GM12865 (cell line): Measurements from ENCODE around the gene TENT4B.

Experiments
- DNase-seq: peaks from one replicate; pipeline ENCODE4 v3.0.0; 2010; ENCODE audit warnings: low read depth
- H3K4me3 ChIP-seq: 2 replicates; pipeline ENCODE4 v1.5.1; 2011; ENCODE audit warnings: mild to moderate bottlenecking, low read depth, low read length, control low read depth
- TF ChIP-seq, protein P1 (sequence below): IDR thresholded peaks from 2 replicates; pipeline ENCODE4 v1.5.1; 2011; ENCODE audit warnings: low read length, control low read depth, low read depth, inconsistent platforms; ENCODE audit not compliant: insufficient read depth; ENCODE audit errors: missing control alignments

TENT4B gene

DNA sequence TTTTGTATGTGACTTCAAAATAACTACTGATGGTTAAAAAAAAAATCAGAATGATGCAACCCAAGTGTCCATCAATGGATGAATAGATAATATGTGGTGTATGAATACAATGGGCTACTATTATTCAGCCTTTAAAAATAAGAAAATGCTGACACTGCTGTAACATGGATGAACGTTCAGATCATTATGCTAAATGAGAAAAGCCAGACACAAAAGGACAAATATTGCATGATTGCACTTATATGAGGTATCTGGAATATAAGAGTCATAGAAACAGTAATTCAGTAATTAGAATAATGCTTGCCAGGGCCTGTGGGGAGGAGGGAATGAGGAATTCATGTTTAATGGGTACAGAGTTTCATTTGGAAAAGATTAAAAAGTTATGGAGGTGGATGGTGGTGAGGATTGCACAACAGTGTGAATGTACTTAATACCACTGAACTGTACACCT, 25.4 kb downstream of the TENT4B start:
- no peak for DNase-seq
- no peak overlapping the region for H3K4me3 ChIP-seq

DNA sequence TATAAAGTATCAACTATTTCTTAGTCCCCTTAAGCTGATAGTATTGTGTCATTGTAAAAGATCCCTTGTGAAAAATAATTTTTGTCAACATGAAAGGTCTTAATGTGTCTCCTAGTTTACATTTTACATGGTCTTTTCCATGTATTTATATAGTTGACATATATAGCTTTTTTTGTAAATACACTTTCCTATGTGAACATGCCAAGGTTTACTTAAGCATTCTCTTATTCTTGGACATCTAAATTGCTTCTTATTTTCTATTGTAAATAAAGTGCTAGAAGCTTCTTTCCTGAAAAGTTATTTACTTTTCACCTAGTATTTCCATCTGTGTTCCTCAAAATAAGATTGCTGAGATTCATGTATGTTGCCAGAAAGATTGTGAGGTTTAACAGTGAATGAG, 29.3 kb downstream of the TENT4B start:
- no peak overlapping the region for H3K4me3 ChIP-seq
- TF ChIP-seq, protein P1, sequence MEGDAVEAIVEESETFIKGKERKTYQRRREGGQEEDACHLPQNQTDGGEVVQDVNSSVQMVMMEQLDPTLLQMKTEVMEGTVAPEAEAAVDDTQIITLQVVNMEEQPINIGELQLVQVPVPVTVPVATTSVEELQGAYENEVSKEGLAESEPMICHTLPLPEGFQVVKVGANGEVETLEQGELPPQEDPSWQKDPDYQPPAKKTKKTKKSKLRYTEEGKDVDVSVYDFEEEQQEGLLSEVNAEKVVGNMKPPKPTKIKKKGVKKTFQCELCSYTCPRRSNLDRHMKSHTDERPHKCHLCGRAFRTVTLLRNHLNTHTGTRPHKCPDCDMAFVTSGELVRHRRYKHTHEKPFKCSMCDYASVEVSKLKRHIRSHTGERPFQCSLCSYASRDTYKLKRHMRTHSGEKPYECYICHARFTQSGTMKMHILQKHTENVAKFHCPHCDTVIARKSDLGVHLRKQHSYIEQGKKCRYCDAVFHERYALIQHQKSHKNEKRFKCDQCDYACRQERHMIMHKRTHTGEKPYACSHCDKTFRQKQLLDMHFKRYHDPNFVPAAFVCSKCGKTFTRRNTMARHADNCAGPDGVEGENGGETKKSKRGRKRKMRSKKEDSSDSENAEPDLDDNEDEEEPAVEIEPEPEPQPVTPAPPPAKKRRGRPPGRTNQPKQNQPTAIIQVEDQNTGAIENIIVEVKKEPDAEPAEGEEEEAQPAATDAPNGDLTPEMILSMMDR, result no peak
- DNase-seq, result no peak

More for the DNA sequence above, 25.4 kb downstream of the TENT4B start:
- TF ChIP-seq, protein P1, result no peak

DNA sequence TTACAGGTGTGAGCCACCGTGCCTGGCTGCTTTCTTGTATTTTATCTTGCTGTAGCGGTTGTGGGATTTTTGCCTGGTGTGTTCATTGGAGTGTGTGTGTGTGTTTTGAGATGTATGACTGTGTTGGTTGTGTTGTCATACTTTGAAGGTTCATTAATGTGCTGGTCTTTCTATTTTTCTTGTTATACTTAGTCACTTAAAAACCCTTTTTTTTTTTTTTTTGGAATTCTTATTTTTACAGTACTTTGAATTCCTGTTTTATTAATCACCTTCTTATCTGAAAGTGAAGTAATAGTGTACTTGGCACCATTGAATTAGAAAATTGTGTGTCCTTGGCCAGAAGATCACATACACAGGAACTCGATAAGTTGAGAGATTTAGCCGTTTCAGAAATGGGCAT, 30.2 kb downstream of the TENT4B start:
- TF ChIP-seq, protein P1, result no peak
- DNase-seq, result no peak
- H3K4me3 ChIP-seq, result no peak overlapping the region

DNA sequence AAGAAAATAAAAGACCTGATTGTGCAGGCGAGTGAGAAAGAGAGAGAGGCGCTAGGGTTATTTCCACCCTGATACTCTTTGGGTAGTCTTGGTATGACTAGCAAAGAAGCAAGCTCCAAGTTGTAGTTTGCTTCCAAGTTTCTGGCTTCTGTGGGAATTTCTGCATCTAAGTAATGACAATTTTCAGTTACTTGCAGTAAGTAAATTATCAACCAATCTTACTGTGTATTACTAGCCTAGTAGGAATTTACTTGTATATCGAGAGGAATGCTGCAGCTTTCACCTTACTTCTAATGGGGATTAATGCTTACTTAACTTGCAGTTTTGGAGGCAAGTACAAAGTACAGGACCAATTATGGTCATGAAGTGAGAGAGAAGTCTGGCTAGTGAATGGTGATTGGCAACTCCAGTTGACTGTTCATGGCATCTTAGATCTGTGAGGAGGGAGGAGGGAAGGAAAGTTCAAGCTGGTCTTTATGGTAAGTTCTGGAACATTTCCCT, 31.9 kb downstream of the TENT4B start:
- no peak overlapping the region for H3K4me3 ChIP-seq
- DNase-seq, result peak; percentile 14
- TF ChIP-seq, protein P1, result no peak

DNA sequence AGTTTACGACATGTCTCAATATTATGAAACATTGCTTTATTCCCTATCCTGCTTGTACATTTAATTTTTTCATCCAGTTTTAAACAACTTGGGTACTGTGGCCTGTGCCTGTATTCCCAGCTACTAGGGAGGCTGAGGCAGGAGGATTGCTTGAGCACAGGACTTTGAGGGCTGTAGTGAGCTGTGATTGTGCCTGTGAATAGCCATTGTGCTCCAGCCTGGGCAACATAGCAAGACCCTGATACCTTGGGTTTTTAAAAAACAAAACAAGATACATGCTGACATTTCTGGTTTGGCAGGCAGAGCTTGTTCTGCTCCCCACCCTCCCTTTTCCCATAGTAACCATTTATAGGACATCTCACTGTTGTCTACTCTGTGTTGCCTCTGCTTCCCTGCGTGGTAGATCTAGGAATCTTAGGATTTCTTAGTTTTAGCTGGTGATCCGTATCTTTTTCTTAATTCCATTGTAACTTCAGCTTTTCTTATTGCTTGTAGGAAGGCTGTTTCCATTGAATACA, 35.6 kb downstream of the TENT4B start:
- DNase-seq, result no peak
- no peak overlapping the region for H3K4me3 ChIP-seq
- TF ChIP-seq, protein P1, result no peak

DNA sequence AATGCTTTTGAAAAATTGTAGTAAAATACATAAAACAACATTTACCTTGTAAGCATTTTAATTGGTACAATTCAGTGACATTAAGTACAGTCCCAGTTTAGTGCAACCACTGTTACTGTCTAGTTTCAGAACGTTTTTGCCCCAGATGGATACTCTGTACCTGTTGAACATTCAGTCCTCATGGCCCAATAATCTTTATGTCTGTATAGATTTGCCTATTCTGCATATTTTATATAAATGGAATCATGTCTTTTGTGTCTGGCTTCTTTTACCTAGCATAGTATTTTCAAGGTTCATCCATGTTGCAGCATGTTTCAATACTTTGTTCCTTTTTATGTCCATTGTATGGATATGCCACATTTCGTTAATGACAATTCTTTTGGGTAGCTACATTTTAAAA, 37.2 kb downstream of the TENT4B start:
- H3K4me3 ChIP-seq, result no peak overlapping the region
- DNase-seq, result no peak
- TF ChIP-seq, protein P1, result no peak
